VCaP (cell line): ENCODE results near the gene TOP1.
A peak's percentile ranks its signal among the peaks of the same experiment; 100 is the strongest.

Experiments
- H3K27ac ChIP-seq: fragments of 450-650 bp; 2 replicates; pipeline ENCODE4 v1.5.1; 2017
- CTCF ChIP-seq: fragments of 450-650 bp; conservative IDR thresholded peaks from 2 replicates; pipeline ENCODE4 v1.5.1; 2017; ENCODE audit warnings: mild to moderate bottlenecking, moderate library complexity

Gene TOP1

GRCh38 chr20:41018153-41018552 lies 10.5 kb upstream of the TOP1 start:
- no peak overlapping the region for H3K27ac ChIP-seq
- no peak for TF ChIP-seq CTCF

GRCh38 chr20:41023549-41023948 lies 5.1 kb upstream of the TOP1 start:
- no peak overlapping the region for H3K27ac ChIP-seq
- no peak for TF ChIP-seq CTCF

- TF ChIP-seq CTCF: no peak
Measured at GRCh38 chr20:41027366-41027765, 1.3 kb upstream of the TOP1 start.

GRCh38 chr20:41027872-41028358 lies 707 bp upstream of the TOP1 start:
- TF ChIP-seq CTCF: no peak
- H3K27ac ChIP-seq: peak overlapping the region; percentile 97

More at GRCh38 chr20:41027366-41027765, 1.3 kb upstream of the TOP1 start:
- H3K27ac ChIP-seq: peak overlapping the region; percentile 97; the same call in 1 of the 2 replicates

- peak overlapping the region; percentile 97 for H3K27ac ChIP-seq
- no peak for TF ChIP-seq CTCF
Measured at GRCh38 chr20:41029150-41029901, 704 bp downstream of the TOP1 start.

GRCh38 chr20:41030061-41030460 lies 1.4 kb downstream of the TOP1 start:
- H3K27ac ChIP-seq: peak overlapping the region; percentile 97
- TF ChIP-seq CTCF: no peak

GRCh38 chr20:41030531-41031242 lies 2.1 kb downstream of the TOP1 start:
- no peak for TF ChIP-seq CTCF

More at GRCh38 chr20:41030531-41031242, 2.1 kb downstream of the TOP1 start:
- H3K27ac ChIP-seq: peak overlapping the region; percentile 97
